ENCODE results near the gene PUM2.

- TF ChIP-seq EZH2 (IDR thresholded peaks at IDR 0.05; ENCODE audit: borderline replicate concordance, low read depth, low read length, poor library complexity, severe bottlenecking): no peak
- TF ChIP-seq CTCF (conservative IDR thresholded peaks at IDR 0.05; ENCODE audit: low read depth, low read length): no peak
These were observed 35.8 kb downstream of the PUM2 start for GRCh38 chr2:20314562-20315501.

Measured in A673 (cell line).